D721Med (cell line): Measurements from ENCODE around the gene PPP1R11.

Experiments used
- DNase-seq: peaks from one replicate; pipeline ENCODE4 v3.0.0; 2011; ENCODE audit warnings: low spot score; ENCODE audit not compliant: insufficient read length
- FAIRE-seq: peaks from 2 replicates; lab custom pipeline; 2011; peaks lifted over from hg19 to GRCh38; lab: Jason Lieb, UNC
- CTCF ChIP-seq: IDR thresholded peaks from 2 replicates; pipeline ENCODE4 v1.5.1; 2012; ENCODE audit warnings: mild to moderate bottlenecking, control low read depth; ENCODE audit not compliant: insufficient read depth; ENCODE audit errors: missing control alignments

Gene PPP1R11

DNA sequence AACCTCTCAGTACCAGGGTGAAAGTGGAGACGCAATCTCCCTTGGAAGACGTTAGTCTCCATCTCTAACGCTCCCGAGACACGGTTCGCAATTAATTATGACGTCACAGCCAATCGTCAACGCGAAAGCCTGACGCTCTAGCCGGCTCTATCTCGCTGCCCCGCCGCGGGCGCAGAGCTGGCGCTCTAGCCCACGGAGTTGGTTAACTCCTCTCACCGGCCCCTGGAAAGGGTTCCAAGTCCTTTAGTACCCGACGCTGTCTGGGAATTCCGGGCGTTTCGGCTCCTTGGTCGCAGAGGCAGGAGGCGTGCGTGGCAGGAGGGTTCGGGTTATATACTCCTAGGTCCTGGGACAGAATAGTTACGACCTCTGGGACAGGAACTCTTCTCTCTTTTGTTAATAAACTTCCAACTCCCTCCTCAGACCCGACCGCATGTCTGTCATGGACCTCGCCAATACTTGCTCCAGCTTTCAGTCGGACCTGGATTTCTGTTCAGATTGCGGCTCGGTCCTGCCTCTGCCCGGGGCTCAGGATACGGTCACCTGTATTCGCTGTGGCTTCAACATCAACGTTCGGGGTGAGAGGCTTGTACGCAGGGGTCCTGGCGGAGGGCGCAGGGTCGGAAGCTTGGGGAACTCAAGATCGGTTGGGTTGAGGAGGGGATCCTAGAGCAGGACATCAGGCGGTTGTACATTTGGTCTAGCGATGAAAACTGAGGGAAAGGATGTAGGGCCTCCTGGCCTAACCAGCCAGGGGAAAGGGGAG lies 5.7 kb upstream of the PPP1R11 start, which contains the start of gene POLR1H:
Gene POLR1H (plus strand): TSS at position 174 of the 766 bp plus-strand sequence. CDS start 260 bp downstream, at position 434.
- DNase-seq: peak; percentile 75
- FAIRE-seq: peak; percentile 6
- TF ChIP-seq CTCF: no peak

GRCh38 chr6:30061858-30062458 lies 5.0 kb upstream of the PPP1R11 start:
- no peak for DNase-seq
- no peak for TF ChIP-seq CTCF
- FAIRE-seq: no peak

GRCh38 chr6:30062471-30063178 lies 4.4 kb upstream of the PPP1R11 start:
- no peak for TF ChIP-seq CTCF
- no peak for DNase-seq
- no peak for FAIRE-seq

DNA sequence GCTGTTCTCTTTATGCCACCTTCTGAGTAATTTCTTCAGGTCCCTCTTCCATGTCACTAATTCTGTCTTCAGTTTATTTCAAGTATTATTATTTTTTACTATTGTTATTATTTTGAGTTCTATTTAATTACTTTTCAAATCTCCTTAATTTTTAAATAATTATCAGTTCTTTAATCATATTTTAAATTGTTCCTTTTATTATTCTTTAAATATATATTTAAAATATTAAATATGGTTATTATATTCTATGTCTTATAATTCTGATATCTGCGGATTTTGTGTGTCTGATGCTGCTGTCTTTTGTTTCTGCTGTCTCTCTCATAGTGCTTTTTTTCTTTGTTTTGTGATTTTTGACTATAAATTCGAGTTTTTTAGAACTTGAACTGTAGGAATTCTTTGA lies 3.7 kb upstream of the PPP1R11 start:
- no peak for TF ChIP-seq CTCF
- FAIRE-seq (no peak), DNase-seq (no peak)

- DNase-seq (no peak), FAIRE-seq (no peak)
- TF ChIP-seq CTCF: no peak
Measured at GRCh38 chr6:30066082-30066481, 916 bp upstream of the PPP1R11 start.

- peak; percentile 56 for DNase-seq
Measured at GRCh38 chr6:30067460-30068139, 602 bp downstream of the PPP1R11 start.

More at GRCh38 chr6:30067460-30068139, 602 bp downstream of the PPP1R11 start:
- FAIRE-seq: no peak
- TF ChIP-seq CTCF: no peak
